HepG2 (cell line): ENCODE measurements around the gene TEX51. TPM values are rescaled to one million over a fixed set of nuclear protein-coding genes. Genes with fewer than 3 reads are reported as not detected.

Experiments used
- ATAC-seq: fragments of 200-7000 bp; cut with Tn5 transposase; 3 replicates; pipeline ENCODE4 v1.9.1; 2020; ENCODE audit warnings: mild to moderate bottlenecking, moderate library complexity
- BruUV-seq: library from RNA; stranded (reverse); fragments of 400-500 nt; replicated peaks from 2 replicates; lab custom pipeline; 2021; lab: Mats Ljungman, UMichigan
- CTCF ChIA-PET: fragments of 300-600 bp; formaldehyde crosslinking; extraction: SDS; loops from one replicate; lab custom pipeline; 2021; ENCODE audit warnings: low total read pairs, inconsistent platforms, low intra/inter-chr PET ratio; lab: Yijun Ruan, JAX
- POLR2A ChIA-PET: fragments of 350-600 bp; sonication (Branson Sonifier 250); formaldehyde crosslinking; loops from one replicate; lab custom pipeline; 2020; ENCODE audit warnings: antibody characterized with exemption, inconsistent platforms; lab: Yijun Ruan, JAX
- DNase-seq: peaks from one replicate; pipeline ENCODE4 v3.0.0-alpha.2; 2015; ENCODE audit warnings: low spot score
- FAIRE-seq: peaks from 3 replicates; lab custom pipeline; 2011; peaks lifted over from hg19 to GRCh38; lab: Jason Lieb, UNC
- H2AFZ ChIP-seq: one replicate; pipeline ENCODE4 v1.6.1; 2011; ENCODE audit warnings: low read length, inconsistent platforms
- H3K27ac ChIP-seq: fragments of 300-600 bp; 3 replicates; pipeline ENCODE4 v1.8.0; 2011; ENCODE audit warnings: mixed run types, mild to moderate bottlenecking, mixed read lengths, low read length, inconsistent platforms; ENCODE audit not compliant: insufficient read depth; ENCODE audit errors: extremely low read length
- H3K27me3 ChIP-seq, 2 experiments: fragments of 200-600 bp in 1 of 2; 2 replicates in 1 of 2; 3 replicates in 1 of 2; pipeline versions ENCODE4 v1.6.0 to v1.8.0; 2011; ENCODE audit warnings: low read length in 2 of 2, mild to moderate bottlenecking in 2 of 2, moderate library complexity in 2 of 2, inconsistent platforms in 1 of 2; ENCODE audit not compliant: insufficient read depth in 2 of 2, control insufficient read depth in 1 of 2
- H3K36me3 ChIP-seq, 2 experiments: fragments of 200-600 bp in 1 of 2; replicated peaks in 1 of 2; 2 replicates in 1 of 2; 3 replicates in 1 of 2; pipeline versions ENCODE4 v1.5.1 to v1.8.0; 2011; ENCODE audit warnings: low read length in 2 of 2, inconsistent platforms in 1 of 2; ENCODE audit not compliant: insufficient read depth in 2 of 2, control insufficient read depth in 1 of 2
- H3K4me1 ChIP-seq: 2 replicates; pipeline ENCODE4 v1.5.1; 2012; ENCODE audit warnings: low read length, inconsistent platforms; ENCODE audit not compliant: insufficient read depth
- H3K4me2 ChIP-seq: 2 replicates; pipeline ENCODE4 v1.6.0; 2011; ENCODE audit warnings: low read depth, low read length, inconsistent platforms
- H3K4me3 ChIP-seq, 3 experiments: fragments of 200-600 bp in 1 of 3; sonication (generic), shearing (Covaris generic) in 1 of 3; replicated peaks in 1 of 3; 2 replicates each; pipeline ENCODE4 v1.5.1; 2011 to 2016; ENCODE audit warnings: low read length in 3 of 3, inconsistent platforms in 2 of 3, low read depth in 2 of 3, mild to moderate bottlenecking in 2 of 3, control low read depth in 1 of 3, mixed read lengths in 1 of 3; ENCODE audit not compliant: insufficient read depth in 1 of 3
- H3K79me2 ChIP-seq: one replicate; pipeline ENCODE4 v1.6.1; 2011; ENCODE audit warnings: low read length, inconsistent platforms; ENCODE audit not compliant: insufficient read depth
- H3K9ac ChIP-seq: 2 replicates; pipeline ENCODE4 v1.6.0; 2011; ENCODE audit warnings: mild to moderate bottlenecking, low read depth, low read length, inconsistent platforms; ENCODE audit not compliant: insufficient read depth
- H3K9me3 ChIP-seq: 2 replicates; pipeline ENCODE4 v1.5.1; 2012; ENCODE audit warnings: mild to moderate bottlenecking, low read length
- H4K20me1 ChIP-seq: 2 replicates; pipeline ENCODE4 v1.6.0; 2011; ENCODE audit warnings: inconsistent platforms, mild to moderate bottlenecking, low read length, moderate library complexity; ENCODE audit not compliant: insufficient read depth
- ARID2 ChIP-seq: sonication (generic); formaldehyde crosslinking; IDR thresholded peaks from 2 replicates; pipeline ENCODE4 v1.8.1; 2022; ENCODE audit warnings: mild to moderate bottlenecking, missing genetic modification reagents, borderline replicate concordance
- ARNTL ChIP-seq: sonication (generic); formaldehyde crosslinking; IDR thresholded peaks from 2 replicates; pipeline ENCODE4 v1.4.0; 2020; ENCODE audit warnings: mild to moderate bottlenecking, missing genetic modification reagents
- FOXJ3 ChIP-seq: sonication (generic); formaldehyde crosslinking; IDR thresholded peaks from 2 replicates; pipeline ENCODE4 v1.4.0; 2020; ENCODE audit warnings: missing genetic modification reagents, mild to moderate bottlenecking, borderline replicate concordance
- JUNB ChIP-seq: sonication (generic); formaldehyde crosslinking; IDR thresholded peaks from 2 replicates; pipeline ENCODE4 v1.8.0; 2022; ENCODE audit warnings: missing genetic modification reagents, mild to moderate bottlenecking, borderline replicate concordance
- MAFK ChIP-seq, 2 experiments: IDR thresholded peaks in 1 of 2; conservative IDR thresholded peaks in 1 of 2; 2 replicates each; pipeline ENCODE4 v1.6.1; 2011; ENCODE audit warnings: improper control_type of control experiment in 2 of 2, low read length in 2 of 2
- MEF2D ChIP-seq: sonication (generic); formaldehyde crosslinking; IDR thresholded peaks from 2 replicates; pipeline ENCODE4 v1.5.1; 2020; ENCODE audit warnings: mild to moderate bottlenecking, missing genetic modification reagents
- MXD4 ChIP-seq: IDR thresholded peaks from 2 replicates; pipeline ENCODE4 v1.6.1; 2016; ENCODE audit warnings: mild to moderate bottlenecking, missing biosample characterization, missing genetic modification reagents
- NR3C1 ChIP-seq: sonication (generic); formaldehyde crosslinking; IDR thresholded peaks from 2 replicates; pipeline ENCODE4 v1.4.0; 2020; ENCODE audit warnings: missing genetic modification reagents
- RBFOX2 ChIP-seq: fragments of 200-400 bp; formaldehyde crosslinking; IDR thresholded peaks from 2 replicates; pipeline ENCODE4 v1.6.1; 2017; ENCODE audit warnings: low read depth, mild to moderate bottlenecking, low read length
- REXO4 ChIP-seq: sonication (generic); formaldehyde crosslinking; IDR thresholded peaks from 2 replicates; pipeline ENCODE4 v1.8.0; 2022; ENCODE audit warnings: missing genetic modification reagents, mild to moderate bottlenecking, borderline replicate concordance
- THAP11 ChIP-seq: IDR thresholded peaks from 2 replicates; pipeline ENCODE4 v1.6.1; 2016; ENCODE audit warnings: missing biosample characterization, missing genetic modification reagents
- ZNF446 ChIP-seq: sonication (generic); formaldehyde crosslinking; IDR thresholded peaks from 2 replicates; pipeline ENCODE4 v1.5.0; 2020; ENCODE audit warnings: mild to moderate bottlenecking, missing genetic modification reagents
- ZNF616 ChIP-seq: sonication (generic); formaldehyde crosslinking; IDR thresholded peaks from 2 replicates; pipeline ENCODE4 v1.5.0; 2020; ENCODE audit warnings: low read depth, mild to moderate bottlenecking, missing genetic modification reagents
- ZNF670 ChIP-seq: sonication (generic); formaldehyde crosslinking; IDR thresholded peaks from 2 replicates; pipeline ENCODE4 v1.8.0; 2022; ENCODE audit warnings: mild to moderate bottlenecking, missing genetic modification reagents, borderline replicate concordance
- ZNF749 ChIP-seq: sonication (generic); formaldehyde crosslinking; IDR thresholded peaks from 2 replicates; pipeline ENCODE4 v1.8.0; 2022; ENCODE audit warnings: mild to moderate bottlenecking, missing genetic modification reagents, moderate library complexity, borderline replicate concordance
- WGBS: methylation state at CpG from one replicate; pipeline ENCODE4 v1.1.6; 2017; ENCODE audit warnings: low lambda C conversion rate; 5-methylcytosine and 5-hydroxymethylcytosine counted together
- in situ Hi-C: cut with HindIII; loops from 2 replicates; pipeline ENCODE4 v1.10.0; 2017; ENCODE audit warnings: low pct_unique_long_range_greater_than_20kb; ENCODE audit not compliant: extremely low pct_ligation_motif_present
- intact Hi-C: fragments of 100-400 bp; cut with micrococcal nuclease; formaldehyde crosslinking; loops from one replicate; pipeline ENCODE4 v1.10.0; 2022; ENCODE audit not compliant: unreplicated experiment
- polyA plus RNA-seq, 8 experiments: library from polyadenylated mRNA; depleted of rRNA in 3 of 8; stranded (reverse) in 7 of 8; unstranded in 1 of 8; fragments of >200 nt; fragmentation: Illumina TruSeq in 4 of 8; extraction: Trizol in 4 of 8; gene quantifications; 2 replicates each; pipeline versions ENCODE4 v1.2.1 to v1.2.3, GENCODE V29; 2011 to 2016; ENCODE audit warnings: low read depth in 4 of 8, missing spikeins in 1 of 8, mixed read lengths in 1 of 8; ENCODE audit not compliant: insufficient read depth in 1 of 8
- total RNA-seq, 5 experiments: library from RNA; depleted of rRNA; stranded (reverse); fragments of >200 nt; fragmentation: Illumina TruSeq; extraction: Trizol; gene quantifications; 2 replicates each; pipeline ENCODE4 v1.2.3, GENCODE V29; 2016; ENCODE audit warnings: low read depth in 1 of 5
- TF ChIP-seq, protein P1 (sequence below): fragments of 450-650 bp; IDR thresholded peaks from 2 replicates; pipeline ENCODE4 v1.6.1; 2017; ENCODE audit warnings: mild to moderate bottlenecking
- TF ChIP-seq, protein P2 (sequence below): sonication (generic); formaldehyde crosslinking; IDR thresholded peaks from 2 replicates; pipeline ENCODE4 v1.4.0; 2020; ENCODE audit warnings: missing genetic modification reagents
- TF ChIP-seq, protein P3 (sequence below): sonication (generic); formaldehyde crosslinking; IDR thresholded peaks from 2 replicates; pipeline ENCODE4 v1.4.0; 2020; ENCODE audit warnings: missing genetic modification reagents, borderline replicate concordance

The TEX51 gene
- total and polyA plus RNA-seq, 2 of the 13 experiments (the other 11 are each of a cell fraction or from before 2014, with no cell fraction given), result not detected

DNA sequence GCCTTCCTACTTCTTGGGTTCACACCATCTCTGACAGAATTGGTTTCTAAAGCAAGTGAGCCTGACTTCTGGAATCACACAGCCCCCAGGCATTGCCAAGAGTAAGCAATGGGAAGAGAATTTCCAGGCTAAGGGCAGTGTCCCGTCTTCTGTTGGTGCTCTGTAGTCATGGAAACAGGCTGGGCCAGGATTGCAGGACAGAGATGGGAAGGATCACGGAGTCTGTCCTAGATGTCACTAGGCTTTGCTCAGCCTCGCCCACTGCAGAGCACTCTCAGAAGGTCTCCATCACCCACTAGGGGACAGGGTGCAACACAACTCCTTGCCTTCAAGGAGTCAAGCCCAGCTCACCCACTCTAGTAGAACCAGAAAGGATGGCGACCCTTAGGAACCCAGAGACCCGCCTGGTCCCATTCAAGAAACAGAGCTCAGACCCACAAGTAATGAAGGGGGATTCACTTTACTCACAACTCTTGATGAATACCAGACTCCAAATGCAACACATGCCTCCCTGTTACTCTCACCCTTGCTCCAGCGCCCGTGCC lies 48.6 kb upstream of the TEX51 start:
- no peak overlapping the region for H3K27ac ChIP-seq
- DNase-seq, result no peak
- no peak overlapping the region for H3K9ac ChIP-seq
- BruUV-seq, result no TSS peak
- peaks cover 0 to 22% of the 10 kb centered on the region in 2 experiments; a peak in 2 of 5 replicates for H3K27me3 ChIP-seq
- TF ChIP-seq MXD4 (CRISPR knock-in tag) (no peak), MEF2D (CRISPR knock-in tag) (no peak), ZNF616 (CRISPR knock-in tag) (no peak), REXO4 (no peak), NR3C1 (CRISPR knock-in tag) (no peak), JUNB (no peak), ARNTL (CRISPR knock-in tag) (no peak), RBFOX2 (no peak), ZNF749 (CRISPR knock-in tag) (no peak), ZNF446 (CRISPR knock-in tag) (no peak), FOXJ3 (CRISPR knock-in tag) (no peak), THAP11 (no peak), MAFK (conservative IDR thresholded peaks at IDR 0.05 in 1 of 2, IDR thresholded peaks at IDR 0.05 in 1 of 2; ENCODE audit: low read length in 2 of 2) (no peak), ZNF670 (CRISPR knock-in tag) (no peak), ARID2 (no peak)
- TF ChIP-seq, protein P1, sequence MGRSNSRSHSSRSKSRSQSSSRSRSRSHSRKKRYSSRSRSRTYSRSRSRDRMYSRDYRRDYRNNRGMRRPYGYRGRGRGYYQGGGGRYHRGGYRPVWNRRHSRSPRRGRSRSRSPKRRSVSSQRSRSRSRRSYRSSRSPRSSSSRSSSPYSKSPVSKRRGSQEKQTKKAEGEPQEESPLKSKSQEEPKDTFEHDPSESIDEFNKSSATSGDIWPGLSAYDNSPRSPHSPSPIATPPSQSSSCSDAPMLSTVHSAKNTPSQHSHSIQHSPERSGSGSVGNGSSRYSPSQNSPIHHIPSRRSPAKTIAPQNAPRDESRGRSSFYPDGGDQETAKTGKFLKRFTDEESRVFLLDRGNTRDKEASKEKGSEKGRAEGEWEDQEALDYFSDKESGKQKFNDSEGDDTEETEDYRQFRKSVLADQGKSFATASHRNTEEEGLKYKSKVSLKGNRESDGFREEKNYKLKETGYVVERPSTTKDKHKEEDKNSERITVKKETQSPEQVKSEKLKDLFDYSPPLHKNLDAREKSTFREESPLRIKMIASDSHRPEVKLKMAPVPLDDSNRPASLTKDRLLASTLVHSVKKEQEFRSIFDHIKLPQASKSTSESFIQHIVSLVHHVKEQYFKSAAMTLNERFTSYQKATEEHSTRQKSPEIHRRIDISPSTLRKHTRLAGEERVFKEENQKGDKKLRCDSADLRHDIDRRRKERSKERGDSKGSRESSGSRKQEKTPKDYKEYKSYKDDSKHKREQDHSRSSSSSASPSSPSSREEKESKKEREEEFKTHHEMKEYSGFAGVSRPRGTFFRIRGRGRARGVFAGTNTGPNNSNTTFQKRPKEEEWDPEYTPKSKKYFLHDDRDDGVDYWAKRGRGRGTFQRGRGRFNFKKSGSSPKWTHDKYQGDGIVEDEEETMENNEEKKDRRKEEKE, result no peak
- TF ChIP-seq, protein P2, sequence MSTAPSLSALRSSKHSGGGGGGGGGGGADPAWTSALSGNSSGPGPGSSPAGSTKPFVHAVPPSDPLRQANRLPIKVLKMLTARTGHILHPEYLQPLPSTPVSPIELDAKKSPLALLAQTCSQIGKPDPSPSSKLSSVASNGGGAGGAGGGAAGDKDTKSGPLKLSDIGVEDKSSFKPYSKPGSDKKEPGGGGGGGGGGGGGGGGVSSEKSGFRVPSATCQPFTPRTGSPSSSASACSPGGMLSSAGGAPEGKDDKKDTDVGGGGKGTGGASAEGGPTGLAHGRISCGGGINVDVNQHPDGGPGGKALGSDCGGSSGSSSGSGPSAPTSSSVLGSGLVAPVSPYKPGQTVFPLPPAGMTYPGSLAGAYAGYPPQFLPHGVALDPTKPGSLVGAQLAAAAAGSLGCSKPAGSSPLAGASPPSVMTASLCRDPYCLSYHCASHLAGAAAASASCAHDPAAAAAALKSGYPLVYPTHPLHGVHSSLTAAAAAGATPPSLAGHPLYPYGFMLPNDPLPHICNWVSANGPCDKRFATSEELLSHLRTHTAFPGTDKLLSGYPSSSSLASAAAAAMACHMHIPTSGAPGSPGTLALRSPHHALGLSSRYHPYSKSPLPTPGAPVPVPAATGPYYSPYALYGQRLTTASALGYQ (CRISPR knock-in tag), result no peak
- TF ChIP-seq, protein P3, sequence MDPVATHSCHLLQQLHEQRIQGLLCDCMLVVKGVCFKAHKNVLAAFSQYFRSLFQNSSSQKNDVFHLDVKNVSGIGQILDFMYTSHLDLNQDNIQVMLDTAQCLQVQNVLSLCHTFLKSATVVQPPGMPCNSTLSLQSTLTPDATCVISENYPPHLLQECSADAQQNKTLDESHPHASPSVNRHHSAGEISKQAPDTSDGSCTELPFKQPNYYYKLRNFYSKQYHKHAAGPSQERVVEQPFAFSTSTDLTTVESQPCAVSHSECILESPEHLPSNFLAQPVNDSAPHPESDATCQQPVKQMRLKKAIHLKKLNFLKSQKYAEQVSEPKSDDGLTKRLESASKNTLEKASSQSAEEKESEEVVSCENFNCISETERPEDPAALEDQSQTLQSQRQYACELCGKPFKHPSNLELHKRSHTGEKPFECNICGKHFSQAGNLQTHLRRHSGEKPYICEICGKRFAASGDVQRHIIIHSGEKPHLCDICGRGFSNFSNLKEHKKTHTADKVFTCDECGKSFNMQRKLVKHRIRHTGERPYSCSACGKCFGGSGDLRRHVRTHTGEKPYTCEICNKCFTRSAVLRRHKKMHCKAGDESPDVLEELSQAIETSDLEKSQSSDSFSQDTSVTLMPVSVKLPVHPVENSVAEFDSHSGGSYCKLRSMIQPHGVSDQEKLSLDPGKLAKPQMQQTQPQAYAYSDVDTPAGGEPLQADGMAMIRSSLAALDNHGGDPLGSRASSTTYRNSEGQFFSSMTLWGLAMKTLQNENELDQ (CRISPR knock-in tag), result no peak
- H2AFZ ChIP-seq, result no peak overlapping the region
- no peaks in the 10 kb centered on the region for H3K9me3 ChIP-seq
- 6% methylated on average over 6 of the region's 7 CpGs for whole genome bisulfite sequencing
- no peak for FAIRE-seq
- intact Hi-C loops, result no loop called here
- H3K79me2 ChIP-seq, result no peaks in the 10 kb centered on the region
- ATAC-seq, result no peak
- H4K20me1 ChIP-seq, result no peaks in the 10 kb centered on the region
- H3K36me3 ChIP-seq, result no peaks in the 10 kb centered on the region
- ChIA-PET CTCF (no interaction called here), POLR2A (no interaction called here)
- no peaks in the 10 kb centered on the region for H3K4me1 ChIP-seq
- in situ Hi-C loops, result no loop called here
- H3K4me2 ChIP-seq, result no peak overlapping the region
- no peak overlapping the region for H3K4me3 ChIP-seq
